Measurements from ENCODE around the gene GBP6. TPM values are rescaled to one million over a fixed set of nuclear protein-coding genes. Genes with fewer than 3 reads are reported as not detected.

Gene GBP6
- total RNA-seq, 3 donors from 2014 or later: 0.44 TPM; not detected in 2

DNA sequence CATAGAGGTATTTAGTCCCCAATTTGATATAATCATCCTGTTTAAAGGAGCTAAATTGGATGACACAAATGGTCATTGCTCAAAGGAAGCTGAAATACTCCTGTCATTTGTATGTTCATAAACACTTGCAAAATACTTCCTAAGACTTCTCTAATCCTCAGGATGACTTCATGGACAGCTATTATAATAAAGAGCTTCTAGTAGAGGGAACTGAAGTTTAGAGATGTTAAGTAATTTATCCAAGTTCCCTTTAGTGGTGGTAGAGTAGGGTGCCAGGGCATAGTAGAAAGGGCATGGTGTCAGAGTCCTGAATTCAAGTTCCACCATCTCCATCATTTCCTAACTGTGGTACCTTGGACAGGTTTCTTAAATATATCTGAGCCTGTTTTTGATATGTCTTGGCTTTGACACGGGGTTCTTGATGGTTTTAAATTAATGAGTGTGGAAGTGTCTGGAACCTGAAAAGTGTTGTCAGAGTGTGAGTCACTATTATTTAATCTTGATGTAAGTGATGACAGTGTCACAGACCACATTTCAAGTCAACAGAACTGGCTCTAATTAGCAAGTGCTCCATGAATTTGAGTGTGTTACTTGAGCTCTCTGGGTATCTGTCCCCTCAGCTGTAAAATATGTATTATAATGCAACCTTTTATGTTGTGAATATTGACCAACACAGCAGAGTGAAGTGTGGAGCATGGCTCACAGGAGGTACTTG, 12.1 kb upstream of the GBP6 start:
- H3K4me3 ChIP-seq: no peak overlapping the region
- no peaks in the 10 kb centered on the region for H3K4me1 ChIP-seq
- intact Hi-C loops (cut with DNase I; ENCODE audit: low total_unique reads): no loop called here
- DNase-seq (ENCODE audit: low spot score in 2 of 2): no peak
- H3K36me3 ChIP-seq: no peaks in the 10 kb centered on the region
- no peaks in the 10 kb centered on the region for H3K27me3 ChIP-seq
- H3K27ac ChIP-seq: no peak overlapping the region
- TF ChIP-seq, protein P1, sequence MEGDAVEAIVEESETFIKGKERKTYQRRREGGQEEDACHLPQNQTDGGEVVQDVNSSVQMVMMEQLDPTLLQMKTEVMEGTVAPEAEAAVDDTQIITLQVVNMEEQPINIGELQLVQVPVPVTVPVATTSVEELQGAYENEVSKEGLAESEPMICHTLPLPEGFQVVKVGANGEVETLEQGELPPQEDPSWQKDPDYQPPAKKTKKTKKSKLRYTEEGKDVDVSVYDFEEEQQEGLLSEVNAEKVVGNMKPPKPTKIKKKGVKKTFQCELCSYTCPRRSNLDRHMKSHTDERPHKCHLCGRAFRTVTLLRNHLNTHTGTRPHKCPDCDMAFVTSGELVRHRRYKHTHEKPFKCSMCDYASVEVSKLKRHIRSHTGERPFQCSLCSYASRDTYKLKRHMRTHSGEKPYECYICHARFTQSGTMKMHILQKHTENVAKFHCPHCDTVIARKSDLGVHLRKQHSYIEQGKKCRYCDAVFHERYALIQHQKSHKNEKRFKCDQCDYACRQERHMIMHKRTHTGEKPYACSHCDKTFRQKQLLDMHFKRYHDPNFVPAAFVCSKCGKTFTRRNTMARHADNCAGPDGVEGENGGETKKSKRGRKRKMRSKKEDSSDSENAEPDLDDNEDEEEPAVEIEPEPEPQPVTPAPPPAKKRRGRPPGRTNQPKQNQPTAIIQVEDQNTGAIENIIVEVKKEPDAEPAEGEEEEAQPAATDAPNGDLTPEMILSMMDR (IDR thresholded peaks at IDR 0.05): no peak
- TF ChIP-seq POLR2AphosphoS5 (IDR thresholded peaks at IDR 0.05) (no peak), POLR2A (IDR thresholded peaks at IDR 0.05) (no peak)
- H3K9me3 ChIP-seq: no peaks in the 10 kb centered on the region

GRCh38 chr1:89352421-89352820, 11.4 kb upstream of the GBP6 start:
- H3K27ac ChIP-seq: no peak overlapping the region
- no peak overlapping the region for H3K4me3 ChIP-seq
- TF ChIP-seq POLR2A (IDR thresholded peaks at IDR 0.05) (no peak), POLR2AphosphoS5 (IDR thresholded peaks at IDR 0.05) (no peak)
- TF ChIP-seq, protein P1 (IDR thresholded peaks at IDR 0.05): no peak
- H3K9me3 ChIP-seq: no peaks in the 10 kb centered on the region
- DNase-seq (ENCODE audit: low spot score in 2 of 2): no peak
- H3K27me3 ChIP-seq: no peaks in the 10 kb centered on the region
- no peaks in the 10 kb centered on the region for H3K4me1 ChIP-seq
- no peaks in the 10 kb centered on the region for H3K36me3 ChIP-seq
- intact Hi-C loops (cut with DNase I; ENCODE audit: low total_unique reads): no loop called here

GRCh38 chr1:89354205-89354604, 9.7 kb upstream of the GBP6 start:
- DNase-seq (ENCODE audit: low spot score in 2 of 2): no peak
- Histone ChIP-seq H3K4me1 (no peaks in the 10 kb centered on the region), H3K36me3 (no peaks in the 10 kb centered on the region), H3K27ac (no peak overlapping the region), H3K4me3 (no peak overlapping the region), H3K9me3 (no peaks in the 10 kb centered on the region), H3K27me3 (no peaks in the 10 kb centered on the region)
- intact Hi-C loops (cut with DNase I; ENCODE audit: low total_unique reads): no loop called here
- no peak for TF ChIP-seq POLR2AphosphoS5 (IDR thresholded peaks at IDR 0.05)
- TF ChIP-seq, protein P1 (IDR thresholded peaks at IDR 0.05): no peak
- TF ChIP-seq POLR2A (IDR thresholded peaks at IDR 0.05): no peak

DNA sequence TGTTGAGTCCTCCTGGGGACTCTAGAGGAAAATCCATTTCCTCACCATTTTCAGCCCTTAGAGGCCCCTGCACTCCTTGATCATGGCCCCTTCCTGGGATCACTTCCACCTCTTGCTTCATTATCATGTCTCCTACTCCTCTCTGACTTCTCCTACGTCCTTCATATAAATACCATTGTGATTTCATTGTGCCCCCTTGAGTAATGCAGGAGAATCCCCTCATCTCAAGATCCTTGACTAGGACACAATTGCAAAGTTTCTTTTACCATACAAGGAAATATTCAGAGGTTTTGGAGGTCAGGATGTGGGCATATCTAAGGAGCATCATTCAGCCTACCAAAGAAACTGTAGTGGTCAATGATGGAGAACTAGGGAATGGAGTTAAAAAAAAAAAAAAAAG, 8.8 kb upstream of the GBP6 start:
- Histone ChIP-seq H3K27me3 (no peaks in the 10 kb centered on the region), H3K9me3 (no peaks in the 10 kb centered on the region), H3K36me3 (no peaks in the 10 kb centered on the region), H3K4me3 (no peak overlapping the region), H3K27ac (no peak overlapping the region), H3K4me1 (no peaks in the 10 kb centered on the region)
- intact Hi-C loops (cut with DNase I; ENCODE audit: low total_unique reads): no loop called here
- no peak for DNase-seq (ENCODE audit: low spot score in 2 of 2)
- TF ChIP-seq, protein P1 (IDR thresholded peaks at IDR 0.05): no peak
- TF ChIP-seq POLR2A (IDR thresholded peaks at IDR 0.05) (no peak), POLR2AphosphoS5 (IDR thresholded peaks at IDR 0.05) (no peak)

GRCh38 chr1:89356658-89357400, 7.0 kb upstream of the GBP6 start:
- intact Hi-C loops (cut with DNase I; ENCODE audit: low total_unique reads): no loop called here
- Histone ChIP-seq H3K36me3 (no peaks in the 10 kb centered on the region), H3K4me1 (no peaks in the 10 kb centered on the region), H3K27ac (no peak overlapping the region), H3K9me3 (no peaks in the 10 kb centered on the region), H3K27me3 (no peaks in the 10 kb centered on the region), H3K4me3 (no peak overlapping the region)
- TF ChIP-seq, protein P1 (IDR thresholded peaks at IDR 0.05): no peak
- no peak for TF ChIP-seq POLR2AphosphoS5 (IDR thresholded peaks at IDR 0.05)
- no peak for TF ChIP-seq POLR2A (IDR thresholded peaks at IDR 0.05)
- DNase-seq (ENCODE audit: low spot score in 2 of 2): no peak

All from breast epithelium (tissue), 4 donors.